Activated T-cell treated with anti-CD3 and anti-CD28 coated beads for 4 hours (primary cell): ENCODE data around the gene IGFBP3.

Experiments used
- DNase-seq: peaks from one replicate; pipeline ENCODE4 v3.0.0-alpha.2; 2020

The IGFBP3 gene

DNA sequence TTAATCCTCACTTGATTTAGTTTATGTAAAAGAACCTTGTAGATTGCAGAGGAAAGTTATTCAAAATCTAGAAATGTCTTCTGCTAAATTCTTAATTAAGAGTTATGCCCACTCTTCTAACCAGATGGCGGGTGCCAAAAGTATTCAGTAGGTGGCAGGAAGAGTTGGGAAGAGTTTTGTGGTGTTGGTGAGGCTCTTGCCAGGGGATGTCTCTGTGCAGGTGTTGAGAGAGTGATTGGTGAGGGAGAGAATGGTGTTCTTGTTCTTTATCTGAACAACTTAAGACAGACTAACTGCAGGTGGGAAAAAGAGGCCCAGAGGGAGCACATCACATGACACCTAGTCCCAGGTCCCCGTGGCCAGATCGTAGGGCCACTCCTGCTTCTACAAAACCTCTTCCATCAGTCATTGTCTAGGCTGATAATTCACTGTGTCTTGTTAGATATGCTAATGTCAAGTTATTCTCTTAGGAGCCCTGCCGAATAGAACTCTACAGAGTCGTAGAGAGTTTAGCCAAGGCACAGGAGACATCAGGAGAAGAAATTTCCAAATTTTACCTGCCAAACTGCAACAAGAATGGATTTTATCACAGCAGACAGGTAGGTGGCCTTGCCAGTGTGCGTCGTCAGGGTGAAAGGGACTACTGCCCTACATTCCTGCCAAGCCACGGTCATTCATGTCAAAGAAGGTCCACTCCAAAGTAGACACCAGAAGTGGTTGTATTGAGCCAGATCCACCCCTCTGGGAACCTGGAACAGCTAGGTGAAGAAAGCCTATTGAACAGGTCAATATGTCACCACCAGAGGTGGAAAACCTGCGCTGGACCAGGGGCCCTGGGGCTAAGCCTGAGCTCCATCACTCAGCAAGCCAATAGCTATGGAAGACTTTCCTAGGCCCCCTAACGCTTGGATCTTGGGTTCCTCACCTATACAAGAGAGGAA lies 29.3 kb downstream of the IGFBP3 start:
- DNase-seq, result no peak

DNA sequence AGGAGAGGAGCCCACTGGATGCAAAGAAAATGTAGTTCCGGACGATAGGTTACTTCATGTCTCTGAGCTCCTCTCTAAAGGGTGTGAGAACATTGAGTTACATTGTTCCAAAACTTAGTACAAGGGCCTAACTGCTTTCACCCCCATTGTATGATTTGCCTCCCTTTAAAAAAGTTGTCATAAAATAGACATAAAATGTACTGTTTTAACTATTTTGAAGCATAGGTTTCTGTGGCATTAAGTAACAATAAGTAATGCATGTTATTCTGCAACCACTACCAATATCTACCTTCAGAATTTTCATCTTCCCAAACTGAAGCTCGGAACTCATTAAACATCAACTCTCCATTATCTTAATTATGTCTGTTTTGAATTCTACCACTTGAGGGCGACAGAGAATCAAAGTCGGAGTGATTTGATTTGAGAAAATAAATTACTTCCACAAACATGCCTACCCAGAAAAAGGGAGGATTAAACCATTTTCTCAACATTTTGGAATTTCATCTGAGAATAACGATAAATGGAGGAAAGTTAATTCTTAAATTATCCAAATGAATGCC lies 30.1 kb downstream of the IGFBP3 start:
- DNase-seq, result no peak

DNA sequence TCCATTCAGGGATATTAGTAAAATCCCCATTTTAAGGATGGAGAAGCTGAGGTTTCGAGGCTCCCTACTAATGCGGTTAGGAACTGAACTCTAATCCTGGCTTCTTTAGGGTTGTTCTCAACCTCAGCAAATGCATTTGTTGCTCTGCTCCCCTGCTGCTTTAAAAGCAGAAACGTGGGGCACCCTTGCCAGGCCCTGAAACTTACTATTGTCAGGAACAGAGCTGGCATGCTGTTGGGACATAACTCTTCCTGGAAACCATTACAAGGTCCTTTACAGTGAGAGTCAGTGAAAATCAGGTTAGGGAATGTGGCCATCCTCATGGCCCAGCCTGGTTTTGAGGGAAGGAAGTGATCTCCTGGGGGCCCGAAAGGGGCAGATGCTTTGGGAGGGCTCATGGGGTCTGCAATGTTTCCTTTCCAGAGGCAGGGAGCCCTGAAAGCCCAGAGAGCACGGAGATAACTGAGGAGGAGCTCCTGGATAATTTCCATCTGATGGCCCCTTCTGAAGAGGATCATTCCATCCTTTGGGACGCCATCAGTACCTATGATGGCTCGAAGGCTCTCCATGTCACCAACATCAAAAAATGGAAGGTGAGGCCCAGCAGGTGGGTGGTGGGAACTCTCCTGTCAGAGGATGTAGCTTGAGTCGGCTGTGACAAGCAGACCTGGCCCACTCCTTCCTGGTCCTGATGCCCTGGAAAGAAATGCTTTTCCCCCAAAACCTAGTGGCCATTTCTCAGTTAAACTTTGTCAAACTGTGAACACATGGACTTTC lies 30.8 kb downstream of the IGFBP3 start:
- DNase-seq, result no peak

DNA sequence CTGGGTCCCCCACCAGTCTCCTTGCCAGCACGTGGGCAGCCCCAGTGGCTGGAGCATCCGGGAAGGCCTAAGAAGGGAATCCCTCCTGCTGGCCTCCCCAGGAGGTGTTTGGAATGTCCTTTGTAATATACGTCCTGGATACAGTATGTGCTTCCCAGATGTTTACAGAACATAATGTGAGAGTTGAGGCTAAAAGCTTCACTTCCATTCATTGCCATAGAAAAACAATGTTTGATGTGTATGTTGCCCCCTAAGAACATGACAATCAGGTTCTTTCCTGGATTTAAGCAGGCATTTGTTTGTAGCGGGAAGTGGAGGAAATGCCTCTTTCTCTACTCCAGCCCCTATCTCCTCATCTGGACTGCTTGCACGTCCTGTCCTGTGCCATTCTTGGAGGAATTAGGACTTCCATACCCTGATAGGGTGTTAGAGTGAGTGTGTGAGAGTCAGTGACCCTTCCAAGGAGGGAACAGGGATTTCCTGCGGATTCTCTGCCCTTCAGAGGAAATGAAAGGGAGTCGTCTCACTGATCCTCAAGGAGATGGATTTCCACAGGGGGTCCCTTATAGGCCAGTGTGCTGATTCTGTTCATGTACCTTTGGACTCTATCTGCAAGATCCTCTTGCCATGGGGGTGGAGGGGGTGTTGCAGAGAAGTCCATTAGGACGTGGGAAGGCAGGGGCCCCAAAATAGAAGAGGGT lies 31.6 kb downstream of the IGFBP3 start:
- no peak for DNase-seq

DNA sequence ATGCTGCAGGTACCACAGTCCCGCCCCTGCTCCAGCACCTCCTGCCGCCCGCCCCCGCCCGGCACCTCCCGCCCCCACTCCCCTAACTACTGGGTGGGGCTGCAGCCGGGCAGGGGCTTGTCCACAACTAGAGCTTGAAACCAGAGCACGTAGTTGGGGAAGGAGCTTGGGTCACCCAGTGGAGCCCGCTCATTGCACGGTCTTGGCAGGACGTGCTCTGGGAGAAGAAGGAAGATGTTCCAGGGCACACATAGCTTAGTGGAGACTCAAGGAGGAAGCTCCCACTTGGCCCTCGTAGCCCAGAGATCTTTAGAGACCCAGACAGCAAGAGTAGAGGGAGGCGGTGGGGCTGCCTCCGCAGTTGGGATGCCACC lies 32.1 kb downstream of the IGFBP3 start:
- DNase-seq, result no peak

DNA sequence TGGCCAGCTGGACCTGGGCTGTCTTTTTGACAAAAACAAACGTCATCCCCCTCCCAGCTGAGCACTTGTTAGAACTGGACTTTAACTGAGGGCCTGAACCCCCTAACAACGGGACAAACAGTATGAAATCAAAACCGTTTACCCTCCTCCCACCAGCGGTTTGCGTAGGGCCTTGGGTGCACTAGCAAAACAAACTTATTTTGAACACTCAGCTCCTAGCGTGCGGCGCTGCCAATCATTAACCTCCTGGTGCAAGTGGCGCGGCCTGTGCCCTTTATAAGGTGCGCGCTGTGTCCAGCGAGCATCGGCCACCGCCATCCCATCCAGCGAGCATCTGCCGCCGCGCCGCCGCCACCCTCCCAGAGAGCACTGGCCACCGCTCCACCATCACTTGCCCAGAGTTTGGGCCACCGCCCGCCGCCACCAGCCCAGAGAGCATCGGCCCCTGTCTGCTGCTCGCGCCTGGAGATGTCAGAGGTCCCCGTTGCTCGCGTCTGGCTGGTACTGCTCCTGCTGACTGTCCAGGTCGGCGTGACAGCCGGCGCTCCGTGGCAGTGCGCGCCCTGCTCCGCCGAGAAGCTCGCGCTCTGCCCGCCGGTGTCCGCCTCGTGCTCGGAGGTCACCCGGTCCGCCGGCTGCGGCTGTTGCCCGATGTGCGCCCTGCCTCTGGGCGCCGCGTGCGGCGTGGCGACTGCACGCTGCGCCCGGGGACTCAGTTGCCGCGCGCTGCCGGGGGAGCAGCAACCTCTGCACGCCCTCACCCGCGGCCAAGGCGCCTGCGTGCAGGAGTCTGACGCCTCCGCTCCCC lies 32.7 kb downstream of the IGFBP3 start, which contains the start of gene IGFBP1:
TSS of gene IGFBP1 (plus strand) at position 304 of the 808 bp plus-strand sequence. CDS start at position 469, 165 bp downstream.
- DNase-seq, result no peak

DNA sequence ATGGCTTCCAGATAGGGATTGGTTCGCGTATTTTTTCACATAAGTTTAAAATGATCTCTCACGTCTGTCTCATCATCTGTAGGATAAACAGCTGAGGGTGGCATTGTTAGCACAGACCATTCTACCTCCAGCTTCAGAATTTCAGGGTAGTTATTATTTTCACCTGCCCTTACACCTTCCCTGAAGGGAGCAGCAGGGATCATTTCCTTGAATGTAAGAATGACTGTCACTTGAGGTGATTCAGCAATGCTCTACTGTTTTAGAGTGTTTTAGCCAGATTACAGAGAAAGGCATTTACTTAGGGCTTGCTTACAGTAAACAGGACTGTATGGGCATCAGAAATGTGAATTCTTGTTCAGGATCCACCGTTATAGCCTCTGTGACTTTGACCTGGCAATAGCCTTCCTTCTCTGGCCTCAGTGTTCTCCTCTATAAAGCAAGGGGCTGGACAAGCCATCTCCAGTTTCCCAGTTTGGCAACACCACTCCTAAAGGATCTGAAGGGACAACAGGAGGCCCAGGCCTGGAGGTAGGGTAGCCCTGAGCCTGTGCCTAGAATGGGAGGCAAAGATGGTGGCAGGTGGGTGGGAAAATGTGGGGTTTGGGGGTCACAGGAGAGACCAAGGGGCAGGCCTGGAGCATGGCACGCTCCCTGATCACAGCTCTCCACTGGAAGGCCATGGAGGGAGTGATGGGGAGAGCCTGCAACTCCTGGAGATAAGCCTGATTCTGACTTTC lies 34.0 kb downstream of the IGFBP3 start:
- DNase-seq, result no peak

DNA sequence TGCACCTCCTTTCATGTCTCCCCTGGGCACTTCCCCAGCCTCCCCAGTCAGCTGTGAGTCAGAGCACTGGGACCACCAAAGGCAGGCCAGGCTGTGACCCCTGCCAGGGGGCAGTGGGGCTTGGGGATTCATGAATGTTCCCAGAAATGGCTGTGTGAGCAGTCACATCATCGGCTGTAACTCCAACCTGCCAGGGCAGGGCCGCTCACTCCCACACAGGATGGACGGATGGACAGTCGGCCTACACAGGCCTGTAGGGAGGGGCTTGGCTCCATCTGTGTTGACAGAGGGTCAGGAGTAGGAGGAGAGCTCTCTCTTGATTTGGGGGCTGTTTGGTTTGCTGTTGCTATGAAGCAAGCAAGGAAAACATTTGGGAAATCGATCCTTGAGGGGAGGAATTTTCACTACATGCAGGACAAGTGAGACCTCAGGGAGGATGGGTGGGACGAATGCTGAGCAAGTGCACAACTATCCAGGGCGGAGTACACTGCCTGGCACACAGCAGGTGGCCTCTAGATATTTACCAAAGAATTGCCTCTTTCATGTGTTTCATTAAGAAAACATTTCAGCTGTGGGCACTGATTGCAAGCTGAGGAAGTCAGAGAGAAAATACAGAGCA lies 35.7 kb downstream of the IGFBP3 start:
- no peak for DNase-seq

DNA sequence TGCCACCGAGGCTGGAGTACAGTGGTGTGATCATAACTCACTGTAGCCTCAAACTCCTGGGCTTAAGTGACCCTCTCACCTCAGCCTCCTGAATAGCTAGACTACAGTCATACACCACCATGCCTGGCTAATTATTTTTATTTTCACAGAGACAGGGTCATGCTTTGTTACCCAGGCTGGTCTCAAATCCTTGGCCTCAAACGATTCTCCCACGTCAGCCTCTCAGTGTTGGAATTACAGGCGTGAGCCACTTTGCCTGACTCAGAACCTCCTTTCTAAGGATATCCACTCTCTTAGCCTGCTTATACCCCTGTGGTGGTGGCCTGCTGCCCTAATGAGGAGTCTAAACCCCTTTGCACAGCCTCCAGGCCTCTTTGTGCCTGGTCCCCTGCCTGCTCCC lies 36.9 kb downstream of the IGFBP3 start:
- DNase-seq, result no peak

DNA sequence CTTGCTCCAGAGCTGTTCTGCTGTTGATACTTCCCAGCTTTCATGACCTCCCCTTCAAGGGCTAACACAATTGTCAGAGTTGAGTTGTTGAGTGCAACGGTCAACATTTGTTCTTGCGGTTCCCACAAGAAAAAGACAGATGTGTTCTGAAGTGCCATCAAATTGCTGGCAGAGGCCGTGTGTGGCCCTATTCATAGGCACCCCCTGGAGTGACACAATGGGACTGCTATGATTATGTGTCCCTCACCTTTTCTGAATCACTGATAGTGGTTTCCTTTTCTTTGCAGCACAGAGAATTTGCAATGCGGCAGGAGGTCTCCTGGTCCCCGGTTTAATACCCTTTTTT lies 38.6 kb downstream of the IGFBP3 start:
- no peak for DNase-seq

DNA sequence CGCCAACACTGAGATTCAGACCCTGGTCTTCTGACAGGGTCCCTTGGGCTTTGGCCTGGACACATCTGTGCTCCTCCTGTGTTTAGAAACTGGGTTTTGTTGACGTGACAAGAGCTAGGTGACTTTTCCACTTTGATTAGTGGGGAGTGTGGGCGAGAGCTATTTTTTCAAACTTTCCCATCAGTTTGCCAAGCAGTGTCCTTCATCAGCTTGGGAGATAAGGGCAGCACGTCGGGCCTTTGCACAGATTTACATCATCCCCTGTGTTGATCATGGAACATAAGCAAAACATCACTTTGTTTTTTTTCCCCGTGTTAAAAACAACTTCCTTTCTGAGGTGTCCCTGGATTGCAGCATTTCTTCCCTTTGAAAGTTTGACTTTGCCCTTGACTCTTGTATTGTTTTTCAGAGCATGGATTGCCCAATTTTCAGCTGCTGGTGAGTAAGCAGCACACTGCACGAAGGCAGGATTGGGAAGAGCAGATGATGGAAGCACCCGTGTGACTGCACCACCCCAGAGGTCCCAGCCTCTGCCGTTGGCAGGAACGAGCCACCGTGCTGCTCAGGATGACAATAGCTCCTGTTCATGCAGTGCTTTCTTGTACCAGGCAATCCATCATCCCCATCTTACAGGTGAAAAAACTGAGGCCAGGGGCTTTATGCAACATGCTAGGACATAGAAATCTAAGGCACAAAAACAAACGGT lies 39.2 kb downstream of the IGFBP3 start:
- no peak for DNase-seq

DNA sequence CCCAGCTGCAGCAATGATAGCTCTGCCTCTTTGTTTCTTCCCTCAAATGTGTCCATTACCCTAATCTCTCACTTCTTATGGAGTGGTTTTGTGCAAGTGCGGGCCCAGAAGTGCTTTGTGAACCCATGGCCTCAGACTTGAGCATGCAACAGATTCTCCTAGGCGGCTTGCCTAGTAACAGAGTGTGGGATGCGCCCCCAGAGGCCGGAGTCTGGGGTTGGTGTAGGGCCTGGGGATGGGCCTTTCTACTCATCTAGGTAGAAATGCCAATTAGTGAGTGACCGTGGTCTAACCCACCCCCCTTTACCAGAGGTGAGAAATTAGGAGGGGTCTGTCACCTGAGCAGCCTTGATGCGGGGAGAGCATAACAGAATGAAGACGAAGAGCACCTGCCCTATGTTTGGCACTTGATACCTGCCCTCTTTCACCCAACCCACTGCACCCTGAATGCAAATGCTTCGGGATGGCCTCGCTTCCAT lies 39.8 kb downstream of the IGFBP3 start:
- no peak for DNase-seq

DNA sequence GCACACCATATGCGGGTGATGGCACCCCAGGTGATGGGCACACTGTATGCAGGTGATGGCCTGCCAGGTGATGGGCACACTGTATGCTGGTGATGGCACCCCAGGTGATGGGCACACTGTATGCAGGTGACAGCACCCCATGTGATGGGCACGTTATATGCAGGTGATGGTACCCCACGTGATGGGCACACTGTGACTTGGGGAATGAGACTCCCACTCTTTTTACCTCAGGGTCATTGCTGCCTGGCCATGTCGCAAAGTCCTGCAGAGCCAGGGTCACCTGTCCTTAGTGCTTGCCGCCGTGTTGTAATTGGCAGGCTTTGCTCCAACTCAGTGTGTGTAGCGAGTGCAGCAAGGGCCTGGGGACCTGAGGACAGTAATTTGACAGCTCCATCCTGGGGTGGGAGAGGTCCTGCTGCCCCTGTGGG lies 40.6 kb downstream of the IGFBP3 start:
- DNase-seq, result no peak

DNA sequence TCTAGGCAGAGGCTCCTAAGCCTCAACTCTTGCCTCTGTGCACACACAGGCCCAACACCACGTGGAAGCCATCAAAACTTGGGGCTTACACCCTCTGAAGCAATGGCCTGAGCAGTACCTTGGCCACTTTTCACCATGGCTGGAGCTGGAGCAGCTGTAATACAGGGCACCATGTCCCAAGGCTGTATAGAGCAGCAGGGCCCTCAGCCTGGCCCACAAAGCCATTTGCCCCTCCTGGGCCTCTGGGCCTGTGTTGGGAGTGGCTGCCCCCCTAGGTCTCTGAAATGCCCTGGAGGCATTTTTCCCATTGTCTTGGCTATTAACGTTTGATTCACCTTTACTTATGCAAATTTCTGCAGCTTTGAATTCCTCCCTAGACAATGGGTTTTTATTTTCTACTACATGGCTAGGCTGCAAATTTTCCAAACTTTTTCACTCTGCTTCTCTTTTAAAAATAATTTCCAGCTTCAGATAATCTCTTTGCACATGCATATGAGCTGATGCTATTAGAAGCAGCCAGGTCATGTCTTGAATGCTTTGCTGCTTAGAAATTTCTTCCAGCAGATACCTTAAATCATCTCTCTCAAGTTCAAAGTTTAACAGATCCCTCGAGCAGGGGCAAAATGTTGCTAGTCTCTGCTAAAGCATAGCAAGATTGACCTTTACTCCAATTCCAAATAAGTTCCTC lies 42.5 kb downstream of the IGFBP3 start:
- DNase-seq, result no peak

DNA sequence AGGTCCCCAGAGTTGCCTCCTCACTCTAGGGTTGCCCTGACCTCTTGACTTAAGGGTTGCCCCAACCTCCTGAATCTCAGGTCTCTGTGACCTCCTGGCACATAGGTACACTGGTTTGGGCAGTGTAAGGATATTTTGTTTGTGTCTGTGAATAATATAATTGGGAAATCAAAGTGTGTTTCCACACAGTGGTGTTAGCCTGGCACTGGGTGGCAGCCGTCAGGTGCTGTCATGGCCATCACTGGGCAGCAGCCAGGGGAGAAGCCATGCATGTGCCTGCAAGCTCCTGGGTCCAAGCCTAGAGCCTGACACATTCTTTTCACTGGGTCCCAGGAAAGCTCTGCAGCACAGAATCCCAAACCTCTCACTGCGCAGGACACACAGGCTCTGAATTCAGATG lies 44.6 kb downstream of the IGFBP3 start:
- no peak for DNase-seq

DNA sequence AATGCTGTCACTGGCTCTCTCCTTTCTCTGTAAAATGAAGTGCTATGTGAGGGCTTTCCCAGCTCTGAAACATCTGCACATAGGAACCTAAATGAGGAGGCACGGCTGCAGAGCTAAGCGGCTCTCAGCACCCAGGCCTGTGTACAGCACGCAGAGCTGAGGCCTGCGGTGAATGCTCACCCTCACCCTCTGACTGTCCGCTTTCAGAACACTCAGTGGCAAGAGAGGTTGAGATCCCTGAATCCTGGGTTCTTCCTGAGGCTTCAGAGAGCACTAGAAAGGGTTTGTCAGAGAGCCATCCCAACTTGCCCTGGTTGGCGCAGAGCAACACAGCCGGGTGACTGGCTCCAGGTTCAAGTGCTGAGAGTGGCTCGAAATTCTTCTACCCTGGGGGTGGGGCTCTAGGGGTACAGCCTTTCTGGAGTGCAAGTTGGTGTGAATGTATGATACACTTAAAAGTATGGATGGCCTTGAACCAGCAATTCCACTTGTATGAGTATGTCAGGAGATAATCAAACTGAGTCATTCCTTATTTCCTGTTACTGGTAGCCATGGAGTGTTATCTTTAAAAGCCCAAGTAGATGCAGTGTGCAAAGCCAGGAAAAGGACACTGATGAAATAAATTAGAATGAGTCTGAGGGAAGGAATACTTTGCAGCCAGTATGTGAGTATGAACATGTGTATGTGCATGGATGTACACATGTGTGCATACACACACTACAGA lies 46.5 kb downstream of the IGFBP3 start:
- no peak for DNase-seq

DNA sequence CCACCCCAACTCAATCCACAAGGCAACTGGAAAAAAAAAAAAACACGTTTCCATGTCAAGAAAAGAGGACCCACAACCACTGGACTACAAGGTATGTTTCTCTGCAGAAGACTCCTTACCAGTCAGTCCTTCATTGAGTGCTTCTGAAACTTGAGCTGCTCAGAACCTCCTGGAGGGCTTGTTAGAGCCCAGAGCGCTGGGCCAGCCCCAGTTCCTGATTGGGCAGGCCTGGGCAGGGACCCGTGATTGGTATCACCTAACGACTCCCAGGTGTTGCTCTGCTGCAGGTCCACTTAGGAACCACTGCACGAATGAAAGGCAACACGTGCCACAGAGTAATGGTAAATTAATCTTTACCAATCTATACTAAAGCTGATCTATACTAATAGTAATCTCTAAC lies 47.7 kb downstream of the IGFBP3 start:
- DNase-seq, result no peak

DNA sequence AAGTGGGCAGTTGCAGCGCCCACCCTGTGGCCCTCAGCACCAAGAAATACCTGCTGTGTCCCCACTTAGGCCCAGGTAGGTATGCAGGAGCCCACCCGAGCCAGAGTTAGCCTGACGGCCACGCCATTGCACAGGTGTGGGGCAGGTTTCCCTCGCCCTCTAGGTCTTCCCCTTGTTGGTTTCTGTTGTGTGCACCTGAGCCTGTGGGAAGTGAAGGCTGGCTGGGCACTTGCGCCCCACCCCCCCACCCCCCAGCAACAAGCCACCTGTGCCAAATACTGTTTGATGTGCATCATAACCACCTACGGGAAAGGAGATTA lies 48.1 kb downstream of the IGFBP3 start, which contains the start of gene CCDC201:
TSS of gene CCDC201 (minus strand) at position 48 of the 320 bp plus-strand sequence. CDS start 75 bp downstream, outside the sequence.
- no peak for DNase-seq
